ENCODE data around the gene AP2B1.

Gene AP2B1

DNA sequence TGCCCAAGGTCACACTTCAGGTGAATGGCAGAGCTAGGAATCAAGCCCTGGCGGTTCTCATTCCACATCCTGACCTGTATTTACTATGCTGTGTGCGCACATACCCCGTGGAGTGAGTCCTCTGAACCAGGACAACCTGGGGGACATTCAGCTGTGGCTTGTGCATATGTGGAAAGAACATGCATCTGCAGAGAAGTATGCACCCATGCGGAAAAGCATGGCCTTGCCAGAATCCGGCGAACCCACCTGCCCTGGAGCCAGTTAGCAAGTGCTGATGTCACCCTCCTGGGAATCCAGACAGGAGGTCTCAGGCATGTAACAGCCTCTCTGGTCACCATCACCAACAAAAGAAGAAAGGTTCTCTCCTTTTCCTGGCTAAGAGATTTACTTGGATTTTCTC lies 146.2 kb downstream of the AP2B1 start:
- no peak overlapping the region for H3K4me3 ChIP-seq (ENCODE audit: low read length)
- TF ChIP-seq CTCF (IDR thresholded peaks at IDR 0.05; ENCODE audit: insufficient read depth, low read depth, low read length, missing control alignments): no peak
- no peak for DNase-seq (ENCODE audit: low read depth)

- TF ChIP-seq CTCF (IDR thresholded peaks at IDR 0.05; ENCODE audit: insufficient read depth, low read depth, low read length, missing control alignments): no peak
- DNase-seq (ENCODE audit: low read depth): no peak
- no peak overlapping the region for H3K4me3 ChIP-seq (ENCODE audit: low read length)
Measured at GRCh38 chr17:35734396-35734795, 147.3 kb downstream of the AP2B1 start.

DNA sequence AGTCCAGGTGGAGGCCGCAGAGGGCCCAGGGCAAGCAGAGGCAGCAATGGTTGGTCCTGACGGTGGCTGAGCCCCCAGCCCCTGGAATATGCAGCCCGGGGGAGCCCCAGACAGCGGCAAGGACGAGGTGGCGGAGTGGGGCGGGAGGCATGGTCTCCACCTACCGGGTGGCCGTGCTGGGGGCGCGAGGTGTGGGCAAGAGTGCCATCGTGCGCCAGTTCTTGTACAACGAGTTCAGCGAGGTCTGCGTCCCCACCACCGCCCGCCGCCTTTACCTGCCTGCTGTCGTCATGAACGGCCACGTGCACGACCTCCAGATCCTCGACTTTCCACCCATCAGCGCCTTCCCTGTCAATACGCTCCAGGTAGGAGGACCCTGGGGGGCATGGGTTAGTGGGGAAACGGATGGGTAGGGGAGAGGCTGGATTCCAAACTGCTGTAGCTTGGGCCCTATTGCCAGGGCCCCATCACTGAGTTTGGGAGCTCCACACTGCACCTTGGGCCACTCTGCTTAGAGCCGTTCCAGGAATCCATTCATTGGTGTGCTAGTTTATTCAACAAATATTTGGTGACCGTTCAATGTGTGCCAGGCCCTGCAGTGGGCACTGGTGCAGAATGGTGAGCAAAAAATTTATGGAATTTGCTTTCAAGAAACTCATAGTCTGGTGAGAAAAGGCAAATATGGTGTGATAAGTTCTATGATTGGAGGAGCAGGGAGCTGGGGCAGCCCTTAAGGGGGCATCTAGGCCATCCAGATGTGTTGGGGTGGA lies 148.1 kb downstream of the AP2B1 start:
- TF ChIP-seq CTCF (IDR thresholded peaks at IDR 0.05; ENCODE audit: insufficient read depth, low read depth, low read length, missing control alignments): no peak
- DNase-seq (ENCODE audit: low read depth): no peak
- H3K4me3 ChIP-seq (ENCODE audit: low read length): no peak overlapping the region

- no peak for DNase-seq (ENCODE audit: low read depth)
- H3K4me3 ChIP-seq (ENCODE audit: low read length): no peak overlapping the region
- no peak for TF ChIP-seq CTCF (IDR thresholded peaks at IDR 0.05; ENCODE audit: insufficient read depth, low read depth, low read length, missing control alignments)
Measured at GRCh38 chr17:35736236-35736635, 149.1 kb downstream of the AP2B1 start.

DNA sequence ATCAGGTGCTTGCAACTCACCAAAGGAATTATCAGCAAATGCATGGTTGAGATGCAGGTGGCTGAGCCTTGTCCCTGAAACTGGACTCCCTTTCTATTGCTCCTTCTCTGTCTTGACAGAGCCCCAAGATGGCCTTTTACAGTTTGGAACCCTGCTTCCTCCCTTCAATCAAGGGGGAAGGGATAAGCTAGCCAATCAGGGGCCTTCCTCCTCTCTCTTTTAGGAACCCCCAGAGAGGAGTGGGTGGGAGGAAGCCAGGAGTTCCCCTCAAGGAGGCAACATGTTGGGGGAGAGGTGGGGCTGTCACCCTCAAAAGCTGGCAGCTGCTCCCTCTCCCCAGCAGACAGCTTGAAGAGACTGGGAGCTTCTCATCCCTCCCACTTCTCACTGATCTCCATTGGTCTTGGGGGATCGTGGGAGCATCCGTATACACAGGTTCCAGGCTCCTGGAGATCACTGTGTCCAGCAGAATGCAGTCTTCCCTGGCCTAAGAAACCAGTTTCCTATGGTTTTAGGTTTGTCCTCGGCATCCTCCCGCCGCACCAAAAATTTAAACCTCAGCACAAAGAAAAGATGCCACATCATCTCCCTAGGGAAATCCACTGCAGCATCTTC lies 151.5 kb downstream of the AP2B1 start:
- no peak for TF ChIP-seq CTCF (IDR thresholded peaks at IDR 0.05; ENCODE audit: insufficient read depth, low read depth, low read length, missing control alignments)
- H3K4me3 ChIP-seq (ENCODE audit: low read length): no peak overlapping the region
- DNase-seq (ENCODE audit: low read depth): no peak

DNA sequence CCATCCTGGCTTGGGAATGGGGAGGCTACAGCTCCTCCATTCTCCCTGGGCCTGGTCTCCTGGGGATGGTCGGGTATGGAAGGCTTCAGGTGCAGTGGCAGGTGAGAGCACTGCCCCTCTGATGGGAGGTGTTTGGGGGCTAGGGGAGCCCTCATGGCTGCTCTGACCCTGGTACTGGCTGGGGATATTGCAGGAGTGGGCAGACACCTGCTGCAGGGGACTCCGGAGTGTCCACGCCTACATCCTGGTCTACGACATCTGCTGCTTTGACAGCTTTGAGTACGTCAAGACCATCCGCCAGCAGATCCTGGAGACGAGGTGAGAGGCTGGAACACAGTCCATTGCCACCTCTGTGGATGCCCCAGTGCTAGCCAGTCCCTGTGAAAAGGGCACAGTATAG lies 153.1 kb downstream of the AP2B1 start:
- DNase-seq (ENCODE audit: low read depth): no peak
- TF ChIP-seq CTCF (IDR thresholded peaks at IDR 0.05; ENCODE audit: insufficient read depth, low read depth, low read length, missing control alignments): no peak
- no peak overlapping the region for H3K4me3 ChIP-seq (ENCODE audit: low read length)
